HG02571 (cell line): ENCODE results near the gene FRS3.
A peak's percentile ranks its signal among the peaks of the same experiment; 100 is the strongest.
"Not testable (repeated sequence)": the region's sequence is repeated elsewhere in the genome, so short reads cannot be mapped to it uniquely, and the experiment has no call there.

Source experiments
- ATAC-seq: cut with Tn5 transposase; IDR thresholded peaks from one replicate; pipeline ENCODE4 v1.9.1; 2021; ENCODE audit warnings: mild to moderate bottlenecking, moderate library complexity; ENCODE audit not compliant: unreplicated experiment

FRS3 gene, protein sequence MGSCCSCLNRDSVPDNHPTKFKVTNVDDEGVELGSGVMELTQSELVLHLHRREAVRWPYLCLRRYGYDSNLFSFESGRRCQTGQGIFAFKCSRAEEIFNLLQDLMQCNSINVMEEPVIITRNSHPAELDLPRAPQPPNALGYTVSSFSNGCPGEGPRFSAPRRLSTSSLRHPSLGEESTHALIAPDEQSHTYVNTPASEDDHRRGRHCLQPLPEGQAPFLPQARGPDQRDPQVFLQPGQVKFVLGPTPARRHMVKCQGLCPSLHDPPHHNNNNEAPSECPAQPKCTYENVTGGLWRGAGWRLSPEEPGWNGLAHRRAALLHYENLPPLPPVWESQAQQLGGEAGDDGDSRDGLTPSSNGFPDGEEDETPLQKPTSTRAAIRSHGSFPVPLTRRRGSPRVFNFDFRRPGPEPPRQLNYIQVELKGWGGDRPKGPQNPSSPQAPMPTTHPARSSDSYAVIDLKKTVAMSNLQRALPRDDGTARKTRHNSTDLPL

DNA sequence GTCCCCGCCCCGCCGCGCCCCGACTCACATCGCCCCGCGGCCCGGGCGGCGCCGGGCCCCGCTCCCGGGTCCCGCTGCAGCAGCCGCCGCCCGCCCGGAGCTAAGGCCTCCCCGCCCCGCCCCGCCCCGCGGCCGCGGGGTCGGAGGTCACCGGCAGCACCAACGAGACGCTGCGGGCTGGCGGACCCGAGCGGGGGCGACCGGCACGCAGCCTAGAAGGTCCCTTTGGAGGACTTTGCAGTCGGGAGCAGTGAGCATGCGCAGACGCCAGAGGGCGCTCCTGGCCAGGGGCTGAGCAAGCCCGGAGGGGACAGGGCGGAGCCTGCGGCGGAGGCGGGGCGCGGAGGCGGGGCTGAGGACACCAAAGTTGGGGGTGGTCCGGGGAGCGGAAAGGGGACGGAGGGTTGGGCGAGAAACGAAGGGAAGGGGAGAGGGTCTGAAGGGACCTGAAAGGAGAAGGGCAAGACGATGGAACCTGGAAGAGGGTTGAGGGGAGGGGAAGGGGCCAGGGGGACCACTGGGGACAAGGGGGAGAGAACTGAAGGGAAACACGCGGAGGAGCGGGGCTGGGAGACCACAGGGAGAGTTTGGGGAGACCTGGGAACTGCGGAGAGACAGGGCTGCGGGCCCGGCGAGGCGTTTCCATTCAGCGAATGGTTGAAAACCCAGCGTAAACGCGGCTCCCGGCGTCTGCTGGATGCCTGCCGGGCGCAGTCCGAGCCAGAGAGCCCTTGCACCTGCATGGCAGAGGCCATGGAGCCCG, at the start of gene FRS3:
TSS of gene FRS3 (minus strand) at position 113 of the 763 bp plus-strand sequence. CDS start 2,913 bp downstream, outside the sequence.
- peak; percentile 90 for ATAC-seq

GRCh38 chr6:41826343-41827022, 46.8 kb upstream of the FRS3 start:
- ATAC-seq = no peak

DNA sequence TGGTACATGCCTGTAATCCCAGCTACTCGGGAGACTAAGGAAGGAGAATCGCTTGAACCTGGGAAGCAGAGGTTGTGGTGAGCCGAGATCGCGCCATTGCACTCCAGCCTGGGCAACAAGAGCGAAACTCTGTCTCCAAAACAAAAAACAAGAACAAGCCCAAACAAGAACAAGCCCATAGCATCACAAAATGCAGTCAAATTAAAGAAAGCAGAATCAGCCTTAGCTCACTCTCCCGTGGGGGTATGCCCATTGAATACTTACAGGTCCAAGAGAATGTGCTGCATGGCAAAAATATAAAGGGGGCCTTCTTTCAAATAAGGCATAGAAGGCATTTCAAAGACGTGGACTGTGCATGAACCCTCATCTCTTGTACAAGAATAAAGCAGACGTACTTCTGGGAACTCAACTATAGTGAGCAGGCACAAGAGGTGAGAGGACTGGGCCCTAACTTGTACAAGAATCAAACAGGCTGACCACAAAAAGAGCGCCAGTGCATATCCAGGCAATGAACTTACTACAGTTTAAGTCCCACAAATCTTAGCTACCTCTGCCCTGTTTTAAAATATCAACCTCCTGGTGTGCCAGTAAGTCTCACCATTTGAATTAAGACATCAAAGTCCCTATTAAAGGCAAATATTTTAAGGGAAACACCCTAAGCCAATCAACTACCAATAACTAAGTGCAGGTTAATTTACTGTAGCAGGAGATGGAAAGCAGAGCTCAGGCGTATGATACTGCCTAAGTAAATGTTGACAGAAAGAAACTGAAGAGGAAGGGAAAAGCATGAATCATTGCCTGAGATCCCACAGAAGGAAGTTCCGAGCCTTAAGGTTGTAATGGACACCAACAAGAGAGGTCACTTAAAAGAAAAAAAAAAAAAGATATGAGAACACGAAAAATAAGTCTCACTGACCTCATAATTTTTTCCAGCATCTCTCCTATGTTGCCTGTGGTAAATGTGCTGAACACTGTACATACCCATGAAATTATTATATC, 45.2 kb upstream of the FRS3 start:
- ATAC-seq = no peak

- no peak for ATAC-seq
These were observed 43.5 kb upstream of the FRS3 start for GRCh38 chr6:41823178-41823577.

- ATAC-seq = no peak
These were observed 42.3 kb upstream of the FRS3 start for GRCh38 chr6:41822021-41822420.

GRCh38 chr6:41821266-41821665, 41.6 kb upstream of the FRS3 start:
- no peak for ATAC-seq

DNA sequence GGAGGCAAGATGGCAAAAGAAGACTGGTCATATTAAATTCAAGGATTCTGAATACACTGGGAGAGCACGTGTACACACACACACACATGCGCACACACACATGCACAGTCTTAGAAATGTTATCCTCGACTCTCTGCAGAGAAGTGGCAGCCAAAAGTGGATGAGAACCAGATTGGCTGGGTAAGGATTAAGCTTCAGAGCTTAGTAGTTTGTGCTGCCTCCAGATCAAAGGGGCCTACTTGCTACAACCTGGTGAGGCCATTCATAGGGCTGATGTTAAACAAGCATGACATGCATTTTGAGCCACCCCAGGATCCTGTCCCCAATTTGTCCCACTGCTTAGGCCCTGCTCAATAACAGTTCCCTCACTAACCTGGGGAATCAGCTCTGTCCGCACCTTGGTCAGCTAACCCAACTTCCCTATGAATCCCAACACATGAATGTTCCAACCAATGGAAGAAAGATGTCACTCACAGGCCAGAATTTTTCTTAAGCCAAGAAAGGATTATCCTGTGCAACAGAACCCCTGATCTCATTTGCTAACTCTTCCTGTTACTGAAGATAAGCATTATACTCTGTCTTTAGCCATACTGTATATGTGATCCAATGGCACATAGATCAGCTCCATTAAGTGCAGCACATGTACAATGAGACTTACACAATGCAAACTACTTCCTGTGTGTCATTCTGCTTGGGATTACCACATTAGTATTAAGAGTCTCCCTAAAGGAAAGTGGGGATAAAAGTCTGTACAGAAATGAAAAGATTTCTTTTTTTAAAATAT, 38.8 kb upstream of the FRS3 start:
- ATAC-seq = no peak

DNA sequence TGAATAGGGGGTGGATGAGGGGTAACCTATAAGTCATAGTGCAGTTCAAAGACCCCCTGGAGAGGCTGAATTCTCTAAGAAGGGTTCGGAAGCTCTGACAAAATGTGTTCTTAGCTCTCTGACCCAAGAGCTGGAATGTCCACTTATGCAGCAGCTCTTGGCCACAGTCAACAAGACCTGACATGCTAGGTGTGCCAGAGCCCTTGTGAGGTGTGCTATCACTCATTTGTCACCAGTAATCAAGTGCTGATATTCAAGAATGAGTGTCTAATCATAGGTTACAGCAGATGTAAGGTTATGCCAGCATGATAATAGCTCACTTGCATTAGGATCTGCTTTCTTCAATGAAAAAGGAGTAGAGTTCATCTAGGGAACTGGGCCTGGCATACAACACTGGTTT, 35.9 kb upstream of the FRS3 start:
- no peak for ATAC-seq

DNA sequence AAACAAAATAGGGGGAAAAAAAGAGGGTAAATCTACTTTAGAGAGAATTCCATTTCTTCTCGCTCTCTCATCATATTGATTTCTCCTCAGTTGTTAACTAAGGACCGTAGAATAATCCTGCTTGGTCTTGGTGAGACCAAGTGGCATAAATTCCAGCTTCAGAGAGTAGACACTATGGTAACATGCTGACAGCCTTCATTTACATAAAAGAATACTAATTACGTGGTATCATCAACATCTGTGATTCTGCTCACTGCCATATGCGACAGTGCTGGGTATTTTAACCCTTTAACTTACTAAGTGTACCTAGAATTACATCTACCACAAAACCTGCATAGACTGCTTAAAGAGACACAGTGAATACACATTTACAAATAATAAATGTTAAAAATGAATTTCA, 34.9 kb upstream of the FRS3 start:
- no peak for ATAC-seq

DNA sequence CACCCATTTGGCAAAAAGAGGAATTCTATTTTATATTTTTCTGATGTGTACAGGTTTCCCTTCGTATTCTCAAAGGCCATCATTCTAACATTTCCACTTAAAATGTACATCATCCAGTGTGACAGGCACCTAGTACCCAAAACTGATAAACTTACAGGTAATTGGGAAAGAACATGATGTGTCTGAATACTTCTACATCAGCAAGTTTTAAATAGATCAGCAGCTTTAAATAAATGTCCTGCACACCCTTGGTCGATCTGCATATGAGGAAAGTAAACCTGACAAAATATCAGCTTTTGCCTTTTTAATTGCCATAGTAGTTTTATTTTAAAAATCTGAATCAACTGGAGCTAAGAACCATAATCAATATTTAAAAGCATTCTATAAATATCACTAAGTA, 34.3 kb upstream of the FRS3 start:
- no peak for ATAC-seq

GRCh38 chr6:41813469-41813868, 33.8 kb upstream of the FRS3 start:
- ATAC-seq = no peak

DNA sequence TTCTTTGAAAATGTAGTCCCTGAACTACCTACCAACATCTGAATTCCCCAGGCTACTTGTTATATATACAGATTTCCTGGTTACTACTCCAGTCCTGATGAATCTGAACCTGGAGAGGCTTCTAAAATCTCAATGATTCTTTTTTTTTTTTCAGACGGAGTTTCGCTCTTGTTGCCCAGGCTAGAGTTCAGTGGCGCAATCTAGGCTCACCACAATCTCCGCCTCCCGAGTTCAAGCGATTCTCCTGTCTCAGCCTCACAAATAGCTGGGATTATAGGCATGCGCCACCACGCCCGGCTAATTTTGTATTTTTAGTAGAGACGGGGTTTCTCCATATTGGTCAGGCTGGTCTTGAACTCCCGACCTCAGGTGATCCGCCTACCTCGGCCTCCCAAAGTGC, 32.2 kb upstream of the FRS3 start:
- not testable (repeated sequence) for ATAC-seq

DNA sequence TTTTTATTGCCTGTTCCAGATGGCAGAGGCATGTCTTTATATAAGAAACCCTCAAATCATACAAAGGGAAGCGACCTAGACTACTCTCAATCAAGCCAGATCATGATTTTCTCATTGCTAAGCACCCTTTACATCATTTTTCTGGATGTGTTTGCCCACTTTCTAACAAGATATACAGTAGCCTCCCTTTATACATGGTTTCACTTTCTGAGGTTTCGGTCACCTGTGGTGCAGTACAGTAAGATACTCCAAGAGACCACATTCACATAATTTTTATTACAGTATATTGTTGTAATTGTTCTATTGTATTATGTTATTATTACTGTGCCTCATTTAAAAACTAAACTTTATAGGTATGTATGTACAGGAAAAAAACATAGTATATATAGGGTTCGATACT, 31.4 kb upstream of the FRS3 start:
- ATAC-seq = no peak

DNA sequence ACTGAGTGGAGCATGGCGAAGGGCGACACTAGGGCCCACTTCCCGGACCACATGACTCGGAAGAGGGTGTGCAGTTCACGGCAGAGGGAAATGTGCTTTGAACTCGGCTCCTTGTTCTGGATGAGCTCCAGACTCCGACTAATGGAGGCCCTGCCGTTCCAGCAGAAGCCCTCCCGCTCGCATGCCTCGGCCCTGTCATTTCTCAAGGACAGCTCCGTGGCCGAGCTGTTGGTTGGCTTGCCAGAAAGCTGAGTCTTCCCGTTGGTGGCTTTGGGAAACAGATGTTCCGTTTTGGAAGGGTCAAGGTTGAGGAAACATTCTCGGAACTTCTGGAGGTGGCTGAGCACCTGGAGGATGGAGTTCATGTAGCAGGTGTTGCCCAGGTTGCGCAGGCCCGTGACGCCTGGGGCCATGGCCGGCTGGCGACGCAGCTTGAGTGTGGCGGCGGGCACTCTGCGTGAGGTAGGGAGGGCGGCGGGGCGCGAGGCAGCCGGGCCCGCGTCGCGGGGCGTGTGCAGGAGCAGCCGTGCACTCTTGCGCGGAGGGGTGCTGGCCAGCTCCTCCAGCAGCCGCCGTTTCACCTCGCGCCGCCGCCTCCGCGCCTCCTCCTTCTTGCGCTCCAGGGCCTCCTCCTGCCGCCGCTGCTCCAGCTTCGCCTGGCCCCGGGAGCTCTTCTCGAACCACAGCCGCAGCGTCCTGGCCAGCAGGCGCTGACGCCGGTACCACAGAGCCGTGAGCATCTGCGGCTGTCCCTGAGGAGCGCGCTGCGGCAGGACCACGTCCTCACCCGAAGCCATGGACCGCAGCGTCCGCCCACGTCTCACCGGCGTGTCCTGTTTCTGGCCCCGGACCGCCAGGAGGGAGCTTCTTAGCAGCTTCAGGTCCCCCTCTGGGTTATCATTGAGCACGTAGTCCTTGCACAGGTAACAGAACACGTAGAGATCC, 26.4 kb upstream of the FRS3 start:
- ATAC-seq = no peak

GRCh38 chr6:41801380-41801779, 21.7 kb upstream of the FRS3 start:
- ATAC-seq = no peak

DNA sequence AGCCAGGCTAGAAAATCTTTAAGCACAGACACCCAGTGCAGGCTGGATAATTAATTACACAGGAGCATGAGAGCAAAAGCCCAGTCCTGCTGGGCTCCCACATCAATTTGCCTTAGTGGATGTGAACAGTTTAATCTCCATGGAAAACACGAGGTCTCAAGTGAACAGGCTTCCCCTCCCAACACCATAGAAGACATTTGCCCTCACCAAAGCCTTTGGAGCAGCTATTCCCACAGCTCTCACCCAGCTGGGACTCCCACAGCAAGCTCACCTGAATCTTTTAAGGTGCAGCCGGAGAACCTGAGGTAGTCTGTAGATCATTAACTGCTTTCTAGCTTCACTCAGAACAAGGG, 19.8 kb upstream of the FRS3 start:
- ATAC-seq = no peak

DNA sequence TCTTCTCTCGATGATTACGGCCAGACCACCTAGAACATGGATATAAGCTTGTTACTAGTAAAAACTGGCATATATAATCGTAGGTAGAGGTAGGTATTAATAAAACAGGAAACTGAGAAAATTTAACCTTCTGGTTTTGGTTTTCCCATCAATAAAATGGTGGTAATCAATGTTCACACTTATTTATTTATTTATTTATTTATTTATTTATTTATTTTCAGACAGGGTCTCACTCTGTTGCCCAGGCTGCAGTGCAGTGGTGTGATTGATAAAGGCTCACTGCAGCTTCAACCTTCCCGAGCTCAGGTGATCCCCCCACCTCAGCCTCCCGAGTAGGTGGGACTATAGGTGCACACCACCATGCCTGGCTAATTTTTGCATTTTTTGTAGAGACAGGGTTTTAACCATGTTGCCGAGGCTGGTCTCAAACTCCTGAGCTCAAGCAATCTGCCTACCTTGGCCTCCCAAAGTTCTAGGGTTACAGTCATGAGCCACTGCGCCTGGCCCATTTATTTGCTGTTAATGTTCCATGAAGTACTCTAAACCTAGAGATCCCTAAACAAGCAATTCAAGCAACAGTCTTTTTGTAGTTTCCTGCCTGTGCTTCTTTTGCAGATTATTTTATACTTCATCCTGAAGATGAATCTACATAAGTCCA, 19.3 kb upstream of the FRS3 start:
- ATAC-seq = no peak

- ATAC-seq = no peak
These were observed 16.8 kb upstream of the FRS3 start for GRCh38 chr6:41796474-41796873.
